ENCODE measurements around the gene KRTAP5-6.

DNA sequence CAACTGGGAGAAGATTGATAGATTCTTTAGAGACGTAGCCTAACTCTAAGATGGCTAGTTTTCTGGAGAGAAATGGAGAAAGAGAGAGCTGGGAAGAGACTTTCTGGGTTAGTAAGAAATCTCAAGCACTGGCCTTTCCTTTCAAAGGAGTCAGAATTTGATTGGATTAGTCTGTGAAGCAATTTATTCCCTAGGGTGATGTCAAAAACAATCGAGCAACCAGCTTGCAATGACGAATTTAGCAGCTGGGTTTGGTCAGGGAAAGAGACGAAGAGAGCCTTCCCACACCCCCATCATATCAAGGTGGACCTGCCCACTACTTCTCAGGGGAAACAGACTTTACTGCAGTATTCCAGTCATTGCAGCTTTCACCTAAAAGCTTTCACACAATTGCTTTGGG, 10.8 kb downstream of the KRTAP5-6 start:
- TF ChIP-seq POLR2AphosphoS5 (IDR thresholded peaks at IDR 0.05; ENCODE audit: low read depth, low read length) (no peak), TAF1 (IDR thresholded peaks at IDR 0.05; ENCODE audit: borderline replicate concordance, insufficient read depth, low read length) (no peak), FOXP2 (optimal IDR thresholded peaks at IDR 0.05; ENCODE audit: borderline replicate concordance, extremely low read depth, extremely low read length, insufficient read depth) (no peak), REST (IDR thresholded peaks at IDR 0.05; ENCODE audit: insufficient read depth in 1 of 2, low read depth in 2 of 2, low read length in 2 of 2) (no peak)

All from PFSK-1 (cell line).